Measurements from ENCODE around the gene ADGRD1. TPM values are rescaled to one million over a fixed set of nuclear protein-coding genes. Genes with fewer than 3 reads are reported as not detected.

Gene ADGRD1
- total RNA-seq, 1 experiment from 2014 or later, result 0.77 TPM

DNA sequence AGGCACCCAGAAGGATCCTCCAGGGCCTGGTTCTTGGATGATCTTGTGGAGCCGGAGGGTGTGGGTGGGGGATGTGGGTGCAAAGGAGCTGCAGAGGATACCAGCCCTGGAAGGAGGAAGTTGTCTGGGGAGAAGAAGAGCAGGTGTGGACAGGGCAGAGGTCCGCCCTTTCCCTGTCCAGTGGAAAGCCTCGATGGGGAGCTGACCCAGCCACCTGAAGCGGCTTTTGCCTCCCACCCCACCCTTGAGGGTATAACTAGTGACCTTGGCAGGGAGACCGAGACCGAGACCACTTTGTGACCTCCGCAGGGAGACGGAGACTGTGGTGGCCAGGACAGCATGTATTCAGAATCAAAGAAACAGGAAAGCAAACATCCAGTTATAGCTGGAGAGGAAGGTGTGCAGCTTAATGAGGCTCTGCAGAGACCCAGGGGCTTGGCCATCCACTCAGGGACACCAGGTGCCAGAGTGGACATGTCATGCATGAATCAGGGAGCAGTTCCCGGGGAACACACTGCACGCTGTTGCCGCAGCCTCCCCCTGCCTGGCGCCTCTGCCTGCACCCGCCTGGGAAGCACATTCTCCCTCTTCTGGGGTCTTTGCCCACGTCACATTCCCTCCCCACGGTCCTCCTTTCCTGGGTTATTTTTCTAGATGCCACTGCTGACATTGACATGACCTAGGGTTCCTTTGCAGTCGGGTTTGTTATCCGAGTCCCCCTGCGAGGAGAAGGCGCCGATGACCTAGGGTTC is 87.7 kb downstream of the ADGRD1 start:
- ATAC-seq (no peak), DNase-seq (ENCODE audit: low spot score) (no peak)
- no peaks in the 10 kb centered on the region for H3K27me3 Mint-ChIP-seq (ENCODE audit: low read depth)
- TF ChIP-seq ZNF232 (CRISPR knock-in tag; IDR thresholded peaks at IDR 0.05) (no peak), FOXP1 (CRISPR knock-in tag; IDR thresholded peaks at IDR 0.05; ENCODE audit: borderline replicate concordance) (no peak), MXD4 (CRISPR knock-in tag; IDR thresholded peaks at IDR 0.05; ENCODE audit: borderline replicate concordance) (no peak), ZNF317 (CRISPR knock-in tag; IDR thresholded peaks at IDR 0.05; ENCODE audit: borderline replicate concordance, low read depth) (no peak), RELA (CRISPR knock-in tag; IDR thresholded peaks at IDR 0.05; ENCODE audit: borderline replicate concordance) (no peak), RORB (CRISPR knock-in tag; IDR thresholded peaks at IDR 0.05) (no peak), GABPB1 (CRISPR knock-in tag; IDR thresholded peaks at IDR 0.05) (no peak), E2F5 (CRISPR knock-in tag; IDR thresholded peaks at IDR 0.05) (no peak), JUN (CRISPR knock-in tag; IDR thresholded peaks at IDR 0.05) (no peak), NR3C1 (CRISPR knock-in tag; conservative IDR thresholded peaks at IDR 0.05; ENCODE audit: low read depth) (no peak), GRHL2 (CRISPR knock-in tag; IDR thresholded peaks at IDR 0.05; ENCODE audit: insufficient replicate concordance, severe bottlenecking) (no peak), ZNF219 (CRISPR knock-in tag; IDR thresholded peaks at IDR 0.05; ENCODE audit: borderline replicate concordance) (no peak), NR1H2 (CRISPR knock-in tag; IDR thresholded peaks at IDR 0.05) (no peak)
- TF ChIP-seq, protein P1, sequence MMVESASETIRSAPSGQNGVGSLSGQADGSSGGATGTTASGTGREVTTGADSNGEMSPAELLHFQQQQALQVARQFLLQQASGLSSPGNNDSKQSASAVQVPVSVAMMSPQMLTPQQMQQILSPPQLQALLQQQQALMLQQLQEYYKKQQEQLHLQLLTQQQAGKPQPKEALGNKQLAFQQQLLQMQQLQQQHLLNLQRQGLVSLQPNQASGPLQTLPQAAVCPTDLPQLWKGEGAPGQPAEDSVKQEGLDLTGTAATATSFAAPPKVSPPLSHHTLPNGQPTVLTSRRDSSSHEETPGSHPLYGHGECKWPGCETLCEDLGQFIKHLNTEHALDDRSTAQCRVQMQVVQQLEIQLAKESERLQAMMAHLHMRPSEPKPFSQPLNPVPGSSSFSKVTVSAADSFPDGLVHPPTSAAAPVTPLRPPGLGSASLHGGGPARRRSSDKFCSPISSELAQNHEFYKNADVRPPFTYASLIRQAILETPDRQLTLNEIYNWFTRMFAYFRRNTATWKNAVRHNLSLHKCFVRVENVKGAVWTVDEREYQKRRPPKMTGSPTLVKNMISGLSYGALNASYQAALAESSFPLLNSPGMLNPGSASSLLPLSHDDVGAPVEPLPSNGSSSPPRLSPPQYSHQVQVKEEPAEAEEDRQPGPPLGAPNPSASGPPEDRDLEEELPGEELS (CRISPR knock-in tag; IDR thresholded peaks at IDR 0.05), result no peak
- H3K9me3 Mint-ChIP-seq, result peaks cover 14% of the 10 kb centered on the region
- H3K27ac Mint-ChIP-seq, result no peak overlapping the region
- CTCF ChIA-PET, result interaction anchor here (1.3 kb wide), 1 partner anchor 91 kb away, joined by 4 read pairs; no protein-coding TSS in a partner anchor
- no peaks in the 10 kb centered on the region for H3K4me1 Mint-ChIP-seq
- POLR2A ChIA-PET, result no interaction called here
- peaks cover 13% of the 10 kb centered on the region for H3K36me3 Mint-ChIP-seq
- H3K4me3 Mint-ChIP-seq, result no peak overlapping the region

DNA sequence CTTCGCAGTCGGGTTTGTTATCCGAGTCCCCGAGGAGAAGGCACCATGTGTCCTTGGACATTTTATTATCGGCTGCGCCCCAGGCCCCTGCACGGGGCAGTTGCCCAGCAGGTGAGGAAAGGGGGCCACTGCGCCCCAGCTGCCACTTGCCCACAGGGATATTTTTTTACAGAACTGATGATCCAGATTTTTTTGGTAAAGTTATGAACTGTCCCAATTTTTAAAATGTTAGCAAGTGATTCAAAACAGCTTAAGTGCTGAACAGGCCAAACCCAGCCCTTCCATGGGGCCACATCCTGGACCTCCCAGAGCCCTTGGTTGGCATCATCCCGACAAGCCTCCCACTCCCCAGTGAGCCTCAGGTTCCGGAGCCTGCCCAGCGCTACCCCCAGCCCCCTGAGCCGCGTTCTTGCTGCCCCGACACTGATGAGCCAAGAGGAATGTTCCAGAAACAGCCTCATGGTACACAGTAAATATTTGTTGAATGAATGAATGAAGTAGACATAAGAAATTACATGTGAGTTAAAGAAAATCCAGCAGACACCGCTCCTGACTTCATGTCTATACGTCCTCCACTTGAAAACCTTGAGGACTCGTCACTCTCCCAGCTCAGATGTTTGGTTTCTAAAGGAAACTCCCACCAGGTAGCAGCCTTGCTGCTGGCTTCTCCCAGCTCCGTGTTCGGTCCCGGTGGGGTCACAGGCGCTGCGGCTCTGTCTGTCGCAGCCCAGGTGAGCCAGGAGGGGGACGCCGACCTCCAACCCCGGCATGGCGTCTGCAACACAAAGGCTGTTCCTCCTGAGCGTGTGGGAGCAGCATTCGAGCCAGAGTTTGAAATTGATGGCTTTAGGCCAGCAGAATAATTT is 88.5 kb downstream of the ADGRD1 start:
- no peak overlapping the region for H3K4me3 Mint-ChIP-seq
- H3K4me1 Mint-ChIP-seq, result no peaks in the 10 kb centered on the region
- no peak overlapping the region for H3K27ac Mint-ChIP-seq
- H3K27me3 Mint-ChIP-seq (ENCODE audit: low read depth), result no peaks in the 10 kb centered on the region
- peaks cover 6% of the 10 kb centered on the region; the same call in 1 of the 2 replicates for H3K36me3 Mint-ChIP-seq
- DNase-seq (ENCODE audit: low spot score) (no peak), ATAC-seq (peak; percentile 30; the same call in 1 of the 2 replicates)
- ChIA-PET CTCF (interaction anchor here (0.6 kb wide), 1 partner anchor 268 kb away, joined by 4 read pairs; no protein-coding TSS in a partner anchor), POLR2A (no interaction called here)
- peaks cover 5% of the 10 kb centered on the region for H3K9me3 Mint-ChIP-seq
- TF ChIP-seq TEAD4 (CRISPR knock-in tag; IDR thresholded peaks at IDR 0.05), result no peak
- TF ChIP-seq JUN (CRISPR knock-in tag; IDR thresholded peaks at IDR 0.05), result no peak
- no peak for TF ChIP-seq TP53 (CRISPR knock-in tag; IDR thresholded peaks at IDR 0.05)
- TF ChIP-seq, protein P2, sequence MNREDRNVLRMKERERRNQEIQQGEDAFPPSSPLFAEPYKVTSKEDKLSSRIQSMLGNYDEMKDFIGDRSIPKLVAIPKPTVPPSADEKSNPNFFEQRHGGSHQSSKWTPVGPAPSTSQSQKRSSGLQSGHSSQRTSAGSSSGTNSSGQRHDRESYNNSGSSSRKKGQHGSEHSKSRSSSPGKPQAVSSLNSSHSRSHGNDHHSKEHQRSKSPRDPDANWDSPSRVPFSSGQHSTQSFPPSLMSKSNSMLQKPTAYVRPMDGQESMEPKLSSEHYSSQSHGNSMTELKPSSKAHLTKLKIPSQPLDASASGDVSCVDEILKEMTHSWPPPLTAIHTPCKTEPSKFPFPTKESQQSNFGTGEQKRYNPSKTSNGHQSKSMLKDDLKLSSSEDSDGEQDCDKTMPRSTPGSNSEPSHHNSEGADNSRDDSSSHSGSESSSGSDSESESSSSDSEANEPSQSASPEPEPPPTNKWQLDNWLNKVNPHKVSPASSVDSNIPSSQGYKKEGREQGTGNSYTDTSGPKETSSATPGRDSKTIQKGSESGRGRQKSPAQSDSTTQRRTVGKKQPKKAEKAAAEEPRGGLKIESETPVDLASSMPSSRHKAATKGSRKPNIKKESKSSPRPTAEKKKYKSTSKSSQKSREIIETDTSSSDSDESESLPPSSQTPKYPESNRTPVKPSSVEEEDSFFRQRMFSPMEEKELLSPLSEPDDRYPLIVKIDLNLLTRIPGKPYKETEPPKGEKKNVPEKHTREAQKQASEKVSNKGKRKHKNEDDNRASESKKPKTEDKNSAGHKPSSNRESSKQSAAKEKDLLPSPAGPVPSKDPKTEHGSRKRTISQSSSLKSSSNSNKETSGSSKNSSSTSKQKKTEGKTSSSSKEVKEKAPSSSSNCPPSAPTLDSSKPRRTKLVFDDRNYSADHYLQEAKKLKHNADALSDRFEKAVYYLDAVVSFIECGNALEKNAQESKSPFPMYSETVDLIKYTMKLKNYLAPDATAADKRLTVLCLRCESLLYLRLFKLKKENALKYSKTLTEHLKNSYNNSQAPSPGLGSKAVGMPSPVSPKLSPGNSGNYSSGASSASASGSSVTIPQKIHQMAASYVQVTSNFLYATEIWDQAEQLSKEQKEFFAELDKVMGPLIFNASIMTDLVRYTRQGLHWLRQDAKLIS (CRISPR knock-in tag; IDR thresholded peaks at IDR 0.05; ENCODE audit: borderline replicate concordance), result no peak
- TF ChIP-seq SP1 (CRISPR knock-in tag; conservative IDR thresholded peaks at IDR 0.05), result no peak
- TF ChIP-seq, protein P3, sequence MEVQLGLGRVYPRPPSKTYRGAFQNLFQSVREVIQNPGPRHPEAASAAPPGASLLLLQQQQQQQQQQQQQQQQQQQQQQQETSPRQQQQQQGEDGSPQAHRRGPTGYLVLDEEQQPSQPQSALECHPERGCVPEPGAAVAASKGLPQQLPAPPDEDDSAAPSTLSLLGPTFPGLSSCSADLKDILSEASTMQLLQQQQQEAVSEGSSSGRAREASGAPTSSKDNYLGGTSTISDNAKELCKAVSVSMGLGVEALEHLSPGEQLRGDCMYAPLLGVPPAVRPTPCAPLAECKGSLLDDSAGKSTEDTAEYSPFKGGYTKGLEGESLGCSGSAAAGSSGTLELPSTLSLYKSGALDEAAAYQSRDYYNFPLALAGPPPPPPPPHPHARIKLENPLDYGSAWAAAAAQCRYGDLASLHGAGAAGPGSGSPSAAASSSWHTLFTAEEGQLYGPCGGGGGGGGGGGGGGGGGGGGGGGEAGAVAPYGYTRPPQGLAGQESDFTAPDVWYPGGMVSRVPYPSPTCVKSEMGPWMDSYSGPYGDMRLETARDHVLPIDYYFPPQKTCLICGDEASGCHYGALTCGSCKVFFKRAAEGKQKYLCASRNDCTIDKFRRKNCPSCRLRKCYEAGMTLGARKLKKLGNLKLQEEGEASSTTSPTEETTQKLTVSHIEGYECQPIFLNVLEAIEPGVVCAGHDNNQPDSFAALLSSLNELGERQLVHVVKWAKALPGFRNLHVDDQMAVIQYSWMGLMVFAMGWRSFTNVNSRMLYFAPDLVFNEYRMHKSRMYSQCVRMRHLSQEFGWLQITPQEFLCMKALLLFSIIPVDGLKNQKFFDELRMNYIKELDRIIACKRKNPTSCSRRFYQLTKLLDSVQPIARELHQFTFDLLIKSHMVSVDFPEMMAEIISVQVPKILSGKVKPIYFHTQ (CRISPR knock-in tag; IDR thresholded peaks at IDR 0.05), result no peak
- TF ChIP-seq, protein P4, sequence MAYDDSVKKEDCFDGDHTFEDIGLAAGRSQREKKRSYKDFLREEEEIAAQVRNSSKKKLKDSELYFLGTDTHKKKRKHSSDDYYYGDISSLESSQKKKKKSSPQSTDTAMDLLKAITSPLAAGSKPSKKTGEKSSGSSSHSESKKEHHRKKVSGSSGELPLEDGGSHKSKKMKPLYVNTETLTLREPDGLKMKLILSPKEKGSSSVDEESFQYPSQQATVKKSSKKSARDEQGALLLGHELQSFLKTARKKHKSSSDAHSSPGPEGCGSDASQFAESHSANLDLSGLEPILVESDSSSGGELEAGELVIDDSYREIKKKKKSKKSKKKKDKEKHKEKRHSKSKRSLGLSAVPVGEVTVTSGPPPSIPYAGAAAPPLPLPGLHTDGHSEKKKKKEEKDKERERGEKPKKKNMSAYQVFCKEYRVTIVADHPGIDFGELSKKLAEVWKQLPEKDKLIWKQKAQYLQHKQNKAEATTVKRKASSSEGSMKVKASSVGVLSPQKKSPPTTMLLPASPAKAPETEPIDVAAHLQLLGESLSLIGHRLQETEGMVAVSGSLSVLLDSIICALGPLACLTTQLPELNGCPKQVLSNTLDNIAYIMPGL (CRISPR knock-in tag; IDR thresholded peaks at IDR 0.05), result no peak

All from WTC11 (cell line).